Measurements from ENCODE around the gene KLHDC7A.

KLHDC7A gene

GRCh38 chr1:18532390-18533170 lies 51.9 kb downstream of the KLHDC7A start:
- DNase-seq (ENCODE audit: insufficient read length) = no peak
- TF ChIP-seq POLR2A (IDR thresholded peaks at IDR 0.05; ENCODE audit: low read depth, low read length) (no peak), POLR2AphosphoS5 (IDR thresholded peaks at IDR 0.05; ENCODE audit: low read depth, low read length) (no peak), TAF1 (IDR thresholded peaks at IDR 0.05; ENCODE audit: borderline replicate concordance, low read depth, low read length) (no peak)
- FAIRE-seq = no peak

- TF ChIP-seq POLR2A (IDR thresholded peaks at IDR 0.05; ENCODE audit: low read depth, low read length) (no peak), POLR2AphosphoS5 (IDR thresholded peaks at IDR 0.05; ENCODE audit: low read depth, low read length) (no peak), TAF1 (IDR thresholded peaks at IDR 0.05; ENCODE audit: borderline replicate concordance, low read depth, low read length) (no peak)
- DNase-seq (ENCODE audit: insufficient read length) = no peak
- FAIRE-seq = no peak
These were observed 52.5 kb downstream of the KLHDC7A start for GRCh38 chr1:18533259-18533658.

GRCh38 chr1:18534810-18535205 lies 54.1 kb downstream of the KLHDC7A start:
- no peak for TF ChIP-seq POLR2A (IDR thresholded peaks at IDR 0.05; ENCODE audit: low read depth, low read length)
- TF ChIP-seq POLR2AphosphoS5 (IDR thresholded peaks at IDR 0.05; ENCODE audit: low read depth, low read length) = no peak
- TF ChIP-seq TAF1 (IDR thresholded peaks at IDR 0.05; ENCODE audit: borderline replicate concordance, low read depth, low read length) = no peak
- FAIRE-seq (no peak), DNase-seq (ENCODE audit: insufficient read length) (no peak)
